DND-41 (cell line): Measurements from ENCODE around the gene ACAD9.

Source experiments
- ATAC-seq: fragments of 200-7000 bp; cut with Tn5 transposase; 3 replicates; pipeline ENCODE4 v1.9.1; 2021; ENCODE audit warnings: low read depth; ENCODE audit not compliant: insufficient read depth
- DNase-seq: peaks from one replicate; pipeline ENCODE4 v3.0.0-alpha.2; 2020
- H2AFZ ChIP-seq: 2 replicates; pipeline ENCODE4 v1.6.0; 2012; ENCODE audit warnings: low read depth, low read length
- H3K27ac ChIP-seq: 2 replicates; pipeline ENCODE4 v1.5.1; 2012; ENCODE audit warnings: low read length, inconsistent platforms
- H3K27me3 ChIP-seq: fragments of 200-600 bp; sonication (generic); 2 replicates; pipeline ENCODE4 v1.6.0; 2012; ENCODE audit warnings: low read length, mild to moderate bottlenecking, inconsistent platforms; ENCODE audit not compliant: insufficient read depth, poor library complexity
- H3K36me3 ChIP-seq: 2 replicates; pipeline ENCODE4 v1.5.1; 2012; ENCODE audit warnings: low read length, inconsistent platforms; ENCODE audit not compliant: insufficient read depth
- H3K4me1 ChIP-seq: 2 replicates; pipeline ENCODE4 v1.5.1; 2012; ENCODE audit warnings: mild to moderate bottlenecking, low read length; ENCODE audit not compliant: insufficient read depth
- H3K4me2 ChIP-seq: 2 replicates; pipeline ENCODE4 v1.6.0; 2012; ENCODE audit warnings: mild to moderate bottlenecking, moderate library complexity, low read length, inconsistent platforms; ENCODE audit not compliant: insufficient read depth
- H3K4me3 ChIP-seq, 2 experiments: fragments of 200-600 bp in 1 of 2; shearing (Covaris generic) in 1 of 2; 2 replicates each; pipeline ENCODE4 v1.5.1; 2012 to 2016; ENCODE audit warnings: inconsistent platforms in 2 of 2, low read length in 2 of 2, mild to moderate bottlenecking in 2 of 2, low read depth in 1 of 2, moderate library complexity in 1 of 2
- H3K79me2 ChIP-seq: 2 replicates; pipeline ENCODE4 v1.6.0; 2012; ENCODE audit warnings: low read length, inconsistent platforms; ENCODE audit not compliant: insufficient read depth
- H3K9ac ChIP-seq: 2 replicates; pipeline ENCODE4 v1.6.0; 2012; ENCODE audit warnings: low read depth, mild to moderate bottlenecking, inconsistent platforms, low read length, moderate library complexity
- H3K9me3 ChIP-seq: 2 replicates; pipeline ENCODE4 v1.5.1; 2012; ENCODE audit warnings: low read length, moderate library complexity, mild to moderate bottlenecking, inconsistent platforms; ENCODE audit not compliant: insufficient read depth, severe bottlenecking
- H4K20me1 ChIP-seq: 2 replicates; pipeline ENCODE4 v1.6.0; 2012; ENCODE audit warnings: low read length; ENCODE audit not compliant: insufficient read depth
- EZH2 ChIP-seq: IDR thresholded peaks from 3 replicates; pipeline ENCODE4 v1.6.1; 2012; ENCODE audit warnings: borderline replicate concordance, low read depth, mild to moderate bottlenecking, moderate library complexity, low read length, inconsistent platforms; ENCODE audit not compliant: severe bottlenecking
- TF ChIP-seq, protein P1 (sequence below): IDR thresholded peaks from 2 replicates; pipeline ENCODE4 v1.5.1; 2012; ENCODE audit warnings: borderline replicate concordance, low read length, moderate library complexity, mild to moderate bottlenecking; ENCODE audit not compliant: poor library complexity, severe bottlenecking; ENCODE audit errors: extremely low read depth

Gene ACAD9

DNA sequence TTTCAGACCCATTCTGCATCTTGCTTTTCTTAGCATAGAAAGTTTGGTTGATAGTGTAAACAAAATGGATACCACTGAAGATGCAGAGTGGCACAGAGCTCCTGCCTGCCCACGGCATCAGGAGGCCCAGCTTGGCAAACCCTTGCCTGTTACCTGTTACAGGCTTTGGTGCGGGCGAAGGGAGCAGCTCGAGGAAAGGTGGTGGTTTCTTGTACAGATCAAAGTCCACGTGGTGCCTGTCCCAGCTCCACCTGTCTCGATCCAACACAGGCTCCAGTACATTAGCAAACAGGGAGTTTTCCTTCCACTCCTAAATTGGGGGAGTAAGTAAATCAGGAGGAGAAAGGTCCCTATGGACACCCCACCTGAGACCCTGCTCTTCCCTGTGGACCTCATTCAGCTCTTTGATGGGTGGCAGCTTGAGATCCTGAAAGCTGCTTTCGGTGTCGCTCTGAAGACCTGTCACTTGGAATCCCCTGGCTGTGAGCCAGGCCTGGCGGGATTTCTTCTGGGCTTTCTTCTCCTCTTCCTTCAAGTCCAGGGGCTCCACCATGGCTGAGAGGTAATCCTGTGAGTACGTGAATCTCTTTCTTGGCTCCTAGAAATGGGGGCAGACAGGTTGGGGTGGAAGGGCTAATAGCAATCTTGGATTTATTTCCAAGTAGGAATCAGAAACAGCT is 35.7 kb downstream of the ACAD9 start:
- Histone ChIP-seq H3K4me3 (no peak overlapping the region), H3K9ac (no peak overlapping the region), H3K79me2 (no peaks in the 10 kb centered on the region), H3K27ac (no peak overlapping the region), H3K4me2 (no peak overlapping the region), H2AFZ (no peak overlapping the region), H3K27me3 (no peaks in the 10 kb centered on the region), H3K36me3 (peaks cover 82% of the 10 kb centered on the region), H3K9me3 (peaks cover 4% of the 10 kb centered on the region), H4K20me1 (no peaks in the 10 kb centered on the region), H3K4me1 (no peaks in the 10 kb centered on the region)
- no peak for DNase-seq
- TF ChIP-seq EZH2, result no peak
- TF ChIP-seq, protein P1, sequence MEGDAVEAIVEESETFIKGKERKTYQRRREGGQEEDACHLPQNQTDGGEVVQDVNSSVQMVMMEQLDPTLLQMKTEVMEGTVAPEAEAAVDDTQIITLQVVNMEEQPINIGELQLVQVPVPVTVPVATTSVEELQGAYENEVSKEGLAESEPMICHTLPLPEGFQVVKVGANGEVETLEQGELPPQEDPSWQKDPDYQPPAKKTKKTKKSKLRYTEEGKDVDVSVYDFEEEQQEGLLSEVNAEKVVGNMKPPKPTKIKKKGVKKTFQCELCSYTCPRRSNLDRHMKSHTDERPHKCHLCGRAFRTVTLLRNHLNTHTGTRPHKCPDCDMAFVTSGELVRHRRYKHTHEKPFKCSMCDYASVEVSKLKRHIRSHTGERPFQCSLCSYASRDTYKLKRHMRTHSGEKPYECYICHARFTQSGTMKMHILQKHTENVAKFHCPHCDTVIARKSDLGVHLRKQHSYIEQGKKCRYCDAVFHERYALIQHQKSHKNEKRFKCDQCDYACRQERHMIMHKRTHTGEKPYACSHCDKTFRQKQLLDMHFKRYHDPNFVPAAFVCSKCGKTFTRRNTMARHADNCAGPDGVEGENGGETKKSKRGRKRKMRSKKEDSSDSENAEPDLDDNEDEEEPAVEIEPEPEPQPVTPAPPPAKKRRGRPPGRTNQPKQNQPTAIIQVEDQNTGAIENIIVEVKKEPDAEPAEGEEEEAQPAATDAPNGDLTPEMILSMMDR, result no peak
- no peak for ATAC-seq

DNA sequence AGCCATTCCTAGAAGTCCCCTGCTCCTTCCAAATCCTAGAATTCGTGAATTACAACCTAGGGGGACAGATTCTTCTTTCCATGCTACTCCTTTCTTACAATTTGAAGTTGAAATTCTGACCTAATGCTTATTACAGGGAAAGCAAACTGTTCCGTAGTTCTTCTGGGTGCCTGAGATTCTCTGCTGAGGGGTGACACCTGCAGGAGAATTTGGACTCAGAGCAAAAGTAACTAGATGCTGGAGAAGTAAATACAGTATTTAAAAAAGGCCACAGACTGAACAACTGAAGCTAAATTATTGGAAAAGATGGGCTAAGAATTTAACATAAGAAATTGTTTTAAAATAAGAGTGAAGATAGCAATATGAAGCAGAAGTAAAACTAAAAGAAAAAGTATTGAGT is 37.9 kb downstream of the ACAD9 start:
- DNase-seq (no peak), ATAC-seq (no peak)
- no peak overlapping the region for H3K4me3 ChIP-seq
- H3K4me2 ChIP-seq, result no peak overlapping the region
- no peak for TF ChIP-seq EZH2
- TF ChIP-seq, protein P1, result peak; percentile 13
- H4K20me1 ChIP-seq, result no peaks in the 10 kb centered on the region
- H3K27ac ChIP-seq, result no peak overlapping the region
- H2AFZ ChIP-seq, result no peak overlapping the region
- peaks cover 11% of the 10 kb centered on the region for H3K9me3 ChIP-seq
- H3K4me1 ChIP-seq, result peaks cover 2% of the 10 kb centered on the region
- H3K27me3 ChIP-seq, result no peaks in the 10 kb centered on the region
- peaks cover 61% of the 10 kb centered on the region for H3K36me3 ChIP-seq
- H3K79me2 ChIP-seq, result no peaks in the 10 kb centered on the region
- H3K9ac ChIP-seq, result no peak overlapping the region

DNA sequence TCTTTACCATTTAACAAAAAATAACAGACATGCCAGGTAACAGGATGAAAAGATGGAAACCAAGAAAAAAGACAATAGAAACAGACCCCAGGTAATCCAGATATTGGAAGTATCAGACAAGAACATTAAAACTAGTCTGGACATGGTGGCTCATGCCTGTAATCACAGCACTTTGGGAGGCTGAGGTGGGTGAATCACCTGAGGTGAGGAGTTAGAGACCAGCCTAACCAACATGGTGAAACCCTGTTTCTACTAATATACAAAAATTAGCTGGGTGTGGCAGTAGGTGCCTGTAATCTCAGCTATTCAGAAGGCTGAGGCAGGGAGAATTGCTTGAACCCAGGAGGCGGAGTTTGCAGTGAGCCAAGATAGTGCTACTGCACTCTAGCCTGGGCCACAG is 40.6 kb downstream of the ACAD9 start:
- H3K9ac ChIP-seq, result no peak overlapping the region
- no peak overlapping the region for H3K4me3 ChIP-seq
- ATAC-seq (no peak), DNase-seq (no peak)
- H2AFZ ChIP-seq, result no peak overlapping the region
- H4K20me1 ChIP-seq, result no peaks in the 10 kb centered on the region
- no peak overlapping the region for H3K27ac ChIP-seq
- peaks cover 22% of the 10 kb centered on the region for H3K4me1 ChIP-seq
- H3K9me3 ChIP-seq, result peaks cover 20% of the 10 kb centered on the region
- TF ChIP-seq EZH2, result no peak
- TF ChIP-seq, protein P1, result no peak
- H3K79me2 ChIP-seq, result no peaks in the 10 kb centered on the region
- H3K4me2 ChIP-seq, result no peak overlapping the region
- H3K27me3 ChIP-seq, result no peaks in the 10 kb centered on the region
- peaks cover 34% of the 10 kb centered on the region for H3K36me3 ChIP-seq
